ENCODE data around the gene TAPBPL.
"Not testable (repeated sequence)": the region's sequence is repeated elsewhere in the genome, so short reads cannot be mapped to it uniquely, and the experiment has no call there.

Gene TAPBPL

GRCh38 chr12:6469092-6469491 lies 17.2 kb downstream of the TAPBPL start:
- DNase-seq (ENCODE audit: low read depth): no peak
- H3K4me3 ChIP-seq (ENCODE audit: low read depth, low read length): no peak overlapping the region
- in situ Hi-C loops (cut with HindIII; ENCODE audit: low sequenced_read_pairs): loop anchor here (10.0 kb wide), 1 partner anchor 74 kb away; no protein-coding TSS in a partner anchor
- TF ChIP-seq CTCF (IDR thresholded peaks at IDR 0.05; ENCODE audit: low read depth, low read length, missing control alignments): no peak

GRCh38 chr12:6469609-6470374 lies 17.9 kb downstream of the TAPBPL start:
- in situ Hi-C loops (cut with HindIII; ENCODE audit: low sequenced_read_pairs): loop anchor here (10.0 kb wide), 1 partner anchor 75 kb away; no protein-coding TSS in a partner anchor
- DNase-seq (ENCODE audit: low read depth): no peak
- TF ChIP-seq CTCF (IDR thresholded peaks at IDR 0.05; ENCODE audit: low read depth, low read length, missing control alignments): no peak
- H3K4me3 ChIP-seq (ENCODE audit: low read depth, low read length): peak overlapping the region; percentile 79

GRCh38 chr12:6470375-6471163 lies 18.7 kb downstream of the TAPBPL start, which contains the start of gene VAMP1:
Gene VAMP1, minus strand, starts transcription at chr12:6470677. Its CDS starts 146 bp downstream, at chr12:6470531.
- H3K4me3 ChIP-seq (ENCODE audit: low read depth, low read length): peak within 1 kb of the TSS; percentile 79
- in situ Hi-C loops (cut with HindIII; ENCODE audit: low sequenced_read_pairs): no loop called here
- DNase-seq (ENCODE audit: low read depth): peak; percentile 86
- no peak for TF ChIP-seq CTCF (IDR thresholded peaks at IDR 0.05; ENCODE audit: low read depth, low read length, missing control alignments)

GRCh38 chr12:6471989-6472360 lies 20.1 kb downstream of the TAPBPL start:
- no peak for DNase-seq (ENCODE audit: low read depth)
- no peak for TF ChIP-seq CTCF (IDR thresholded peaks at IDR 0.05; ENCODE audit: low read depth, low read length, missing control alignments)
- H3K4me3 ChIP-seq (ENCODE audit: low read depth, low read length): no peak overlapping the region
- in situ Hi-C loops (cut with HindIII; ENCODE audit: low sequenced_read_pairs): no loop called here

GRCh38 chr12:6472491-6472890 lies 20.6 kb downstream of the TAPBPL start:
- no peak for DNase-seq (ENCODE audit: low read depth)
- in situ Hi-C loops (cut with HindIII; ENCODE audit: low sequenced_read_pairs): no loop called here
- no peak overlapping the region for H3K4me3 ChIP-seq (ENCODE audit: low read depth, low read length)
- no peak for TF ChIP-seq CTCF (IDR thresholded peaks at IDR 0.05; ENCODE audit: low read depth, low read length, missing control alignments)

GRCh38 chr12:6475233-6475975 lies 23.6 kb downstream of the TAPBPL start:
- H3K4me3 ChIP-seq (ENCODE audit: low read depth, low read length); DNase-seq (ENCODE audit: low read depth); in situ Hi-C loops (cut with HindIII; ENCODE audit: low sequenced_read_pairs): not testable (repeated sequence)

Measured in astrocyte of the cerebellum (primary cell).